ENCODE results near the gene PIK3C2G.

DNA sequence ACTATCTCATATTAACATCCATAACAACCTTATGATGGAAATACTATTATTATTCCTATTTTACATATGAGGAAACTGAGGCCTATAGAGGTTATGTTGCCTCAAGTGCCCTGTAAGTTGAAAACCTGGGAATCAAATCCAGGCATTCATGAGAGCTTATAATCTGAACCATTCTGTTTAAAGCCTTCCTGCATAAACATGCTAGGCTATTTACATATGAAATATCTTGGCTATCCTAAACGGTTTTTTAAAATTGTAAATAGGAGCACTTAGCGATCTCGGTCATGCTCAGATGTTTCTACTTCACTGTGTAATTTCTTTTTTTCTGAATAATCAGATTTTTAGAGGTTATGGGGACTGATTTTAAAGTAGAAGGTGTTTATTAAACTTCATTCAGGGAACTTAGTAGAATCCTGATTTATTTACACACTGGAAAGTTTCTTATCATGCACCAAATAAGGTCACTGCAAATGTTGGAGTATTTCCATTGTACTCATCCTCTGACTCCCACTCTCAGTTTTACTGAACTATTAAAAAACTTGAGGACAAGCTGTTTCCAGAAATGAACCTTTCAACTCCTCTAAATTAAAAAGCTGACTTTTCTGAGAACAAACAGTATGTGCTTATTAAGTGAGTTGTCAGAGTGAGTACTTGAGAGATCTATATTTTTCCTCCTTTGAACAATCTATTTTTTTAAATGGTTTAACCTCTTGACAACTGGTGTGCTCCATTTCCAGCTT lies 141.7 kb downstream of the PIK3C2G start:
- TF ChIP-seq EZH2phosphoT487 (IDR thresholded peaks at IDR 0.05; ENCODE audit: insufficient read depth, low read depth): no peak
- TF ChIP-seq EZH2 (IDR thresholded peaks at IDR 0.05; ENCODE audit: insufficient read depth, poor library complexity, severe bottlenecking): no peak
